ENCODE measurements around the gene ZDHHC9. TPM values are rescaled to one million over a fixed set of nuclear protein-coding genes. Genes with fewer than 3 reads are reported as not detected.
"Not testable (repeated sequence)": the region's sequence is repeated elsewhere in the genome, so short reads cannot be mapped to it uniquely, and the experiment has no call there.

ZDHHC9 gene
- polyA plus RNA-seq, 1 of the 3 experiments (the other 2 are of a cell fraction) = 8.1 TPM

- H3K79me2 ChIP-seq (ENCODE audit: insufficient read depth) = no peaks in the 10 kb centered on the region
- 20% methylated on average over 3 of the region's 3 CpGs for WGBS (ENCODE audit: low lambda C conversion rate)
Measured at GRCh38 chrX:129875669-129876068, 32.0 kb upstream of the ZDHHC9 start.

GRCh38 chrX:129872524-129872923 is 28.8 kb upstream of the ZDHHC9 start:
- Histone ChIP-seq H3K9me2 (no peaks in the 10 kb centered on the region), H3K27ac (ENCODE audit: low read depth in 2 of 2, low read length in 1 of 2) (no peak overlapping the region), H3F3A (replicated peaks; ENCODE audit: insufficient read depth) (no peaks in the 10 kb centered on the region), H3K4me3 (ENCODE audit: low read depth in 2 of 2, low read length in 1 of 2) (no peak overlapping the region), H2AFZ (ENCODE audit: low read depth) (no peak overlapping the region), H3K27me3 (ENCODE audit: insufficient read depth) (peaks cover 24% of the 10 kb centered on the region; the same call in 1 of the 2 replicates), H3K4me1 (ENCODE audit: control insufficient read depth in 1 of 2, insufficient read depth in 2 of 2, low read depth in 1 of 2, low read length in 1 of 2) (no peaks in the 10 kb centered on the region), H4K20me1 (ENCODE audit: insufficient read depth) (no peaks in the 10 kb centered on the region), H3K4me2 (no peak overlapping the region), H3K79me2 (ENCODE audit: insufficient read depth) (no peaks in the 10 kb centered on the region), H3K9ac (no peak overlapping the region), H3K36me3 (replicated peaks in 1 of 2; ENCODE audit: control insufficient read depth in 1 of 2, insufficient read depth in 2 of 2, low read length in 1 of 2) (no peaks in the 10 kb centered on the region), H3K9me3 (no peaks in the 10 kb centered on the region)
- POLR2A ChIA-PET = no interaction called here
- DNase-seq = no peak
- no peak for TF ChIP-seq RXRA (IDR thresholded peaks at IDR 0.05; ENCODE audit: borderline replicate concordance, low read depth)
- no peak for TF ChIP-seq TEAD4 (IDR thresholded peaks at IDR 0.05; ENCODE audit: borderline replicate concordance, insufficient read depth)
- no peak for TF ChIP-seq MXI1 (IDR thresholded peaks at IDR 0.05; ENCODE audit: low read depth, low read length)
- no peak for TF ChIP-seq RFX5 (IDR thresholded peaks at IDR 0.05; ENCODE audit: low read length)
- no peak for TF ChIP-seq RAD21 (IDR thresholded peaks at IDR 0.05; ENCODE audit: low read length)
- TF ChIP-seq JUND (IDR thresholded peaks at IDR 0.05) = no peak
- TF ChIP-seq TAF1 (IDR thresholded peaks at IDR 0.05; ENCODE audit: borderline replicate concordance, low read depth, low read length) = no peak
- TF ChIP-seq GATA2 (CRISPR knock-in tag; IDR thresholded peaks at IDR 0.05) = no peak
- TF ChIP-seq NRF1 (IDR thresholded peaks at IDR 0.05; ENCODE audit: low read depth, low read length) = no peak
- no peak for TF ChIP-seq USF2 (IDR thresholded peaks at IDR 0.05; ENCODE audit: borderline replicate concordance, low read depth, low read length)
- no peak for TF ChIP-seq RCOR1 (IDR thresholded peaks at IDR 0.05; ENCODE audit: low read length)
- TF ChIP-seq CHD2 (IDR thresholded peaks at IDR 0.05; ENCODE audit: low read length, partially characterized antibody) = no peak
- TF ChIP-seq NFIC (IDR thresholded peaks at IDR 0.05; ENCODE audit: borderline replicate concordance) = no peak
- no peak for TF ChIP-seq FOXJ3 (CRISPR knock-in tag; IDR thresholded peaks at IDR 0.05)
- TF ChIP-seq FOSL2 (IDR thresholded peaks at IDR 0.05; ENCODE audit: borderline replicate concordance, low read depth) = no peak
- no peak for TF ChIP-seq SMC3 (IDR thresholded peaks at IDR 0.05; ENCODE audit: low read depth, low read length)
- CTCF ChIA-PET = no interaction called here
- WGBS (ENCODE audit: low lambda C conversion rate) = 25% methylated on average over 2 of the region's 2 CpGs

More at GRCh38 chrX:129875669-129876068, 32.0 kb upstream of the ZDHHC9 start:
- Histone ChIP-seq H3K4me2 (no peak overlapping the region), H3K4me1 (ENCODE audit: control insufficient read depth in 1 of 2, insufficient read depth in 2 of 2, low read depth in 1 of 2, low read length in 1 of 2) (no peaks in the 10 kb centered on the region), H4K20me1 (ENCODE audit: insufficient read depth) (no peaks in the 10 kb centered on the region), H3K4me3 (ENCODE audit: low read depth in 2 of 2, low read length in 1 of 2) (no peak overlapping the region), H3K27me3 (ENCODE audit: insufficient read depth) (peaks cover 26% of the 10 kb centered on the region; the same call in 1 of the 2 replicates), H3F3A (replicated peaks; ENCODE audit: insufficient read depth) (no peaks in the 10 kb centered on the region), H2AFZ (ENCODE audit: low read depth) (no peak overlapping the region), H3K9me3 (no peaks in the 10 kb centered on the region), H3K36me3 (replicated peaks in 1 of 2; ENCODE audit: control insufficient read depth in 1 of 2, insufficient read depth in 2 of 2, low read length in 1 of 2) (no peaks in the 10 kb centered on the region), H3K27ac (ENCODE audit: low read depth in 2 of 2, low read length in 1 of 2) (no peak overlapping the region), H3K9ac (no peak overlapping the region), H3K9me2 (no peaks in the 10 kb centered on the region)
- no peak for DNase-seq
- no peak for TF ChIP-seq POLR2AphosphoS5 (IDR thresholded peaks at IDR 0.05; ENCODE audit: low read depth, low read length)
- 0 out of 2 replicates have a peak, but pooled peaks have one; percentile 12 for TF ChIP-seq FOSL2 (IDR thresholded peaks at IDR 0.05; ENCODE audit: borderline replicate concordance, low read depth)
- TF ChIP-seq GATA2 (CRISPR knock-in tag; IDR thresholded peaks at IDR 0.05) = no peak
- TF ChIP-seq RXRA (IDR thresholded peaks at IDR 0.05; ENCODE audit: borderline replicate concordance, low read depth) = no peak
- TF ChIP-seq EP300 (IDR thresholded peaks at IDR 0.05; ENCODE audit: borderline replicate concordance in 1 of 2, low read depth in 1 of 2, low read length in 1 of 2) = no peak
- ChIA-PET CTCF (interaction anchor here (0.9 kb wide), 1 partner anchor 50 kb away, joined by 3 read pairs; no protein-coding TSS in a partner anchor), POLR2A (no interaction called here)

- DNase-seq; H3K27ac ChIP-seq (ENCODE audit: low read depth in 2 of 2, low read length in 1 of 2); H3K4me1 ChIP-seq (ENCODE audit: control insufficient read depth in 1 of 2, insufficient read depth in 2 of 2, low read depth in 1 of 2, low read length in 1 of 2); H3K36me3 ChIP-seq (replicated peaks in 1 of 2; ENCODE audit: control insufficient read depth in 1 of 2, insufficient read depth in 2 of 2, low read length in 1 of 2); H3K9me2 ChIP-seq; H3K9ac ChIP-seq; H2AFZ ChIP-seq (ENCODE audit: low read depth); H3K4me3 ChIP-seq (ENCODE audit: low read depth in 2 of 2, low read length in 1 of 2); H4K20me1 ChIP-seq (ENCODE audit: insufficient read depth); H3K79me2 ChIP-seq (ENCODE audit: insufficient read depth); H3K4me2 ChIP-seq; H3F3A ChIP-seq (replicated peaks; ENCODE audit: insufficient read depth); H3K9me3 ChIP-seq; POLR2A ChIA-PET: not testable (repeated sequence)
- peaks cover 15% of the 10 kb centered on the region; the same call in 1 of the 2 replicates for H3K27me3 ChIP-seq (ENCODE audit: insufficient read depth)
- WGBS (ENCODE audit: low lambda C conversion rate) = 25% methylated on average over 3 of the region's 3 CpGs
- CTCF ChIA-PET = interaction anchor here (1.0 kb wide), 1 partner anchor 13 kb away, joined by 3 read pairs; no protein-coding TSS in a partner anchor
Measured at GRCh38 chrX:129866321-129866720, 22.6 kb upstream of the ZDHHC9 start.

GRCh38 chrX:129859134-129859533 is 15.4 kb upstream of the ZDHHC9 start:
- H3K79me2 ChIP-seq (ENCODE audit: insufficient read depth); H3K27ac ChIP-seq (ENCODE audit: low read depth in 2 of 2, low read length in 1 of 2); H3K9ac ChIP-seq; H3K9me3 ChIP-seq; POLR2A ChIA-PET; H3K36me3 ChIP-seq (replicated peaks in 1 of 2; ENCODE audit: control insufficient read depth in 1 of 2, insufficient read depth in 2 of 2, low read length in 1 of 2); H3K4me3 ChIP-seq (ENCODE audit: low read depth in 2 of 2, low read length in 1 of 2); H2AFZ ChIP-seq (ENCODE audit: low read depth); H3K27me3 ChIP-seq (ENCODE audit: insufficient read depth); H3K4me1 ChIP-seq (ENCODE audit: control insufficient read depth in 1 of 2, insufficient read depth in 2 of 2, low read depth in 1 of 2, low read length in 1 of 2); H3K9me2 ChIP-seq; H3K4me2 ChIP-seq; H3F3A ChIP-seq (replicated peaks; ENCODE audit: insufficient read depth); CTCF ChIA-PET; DNase-seq; H4K20me1 ChIP-seq (ENCODE audit: insufficient read depth): not testable (repeated sequence)
- WGBS (ENCODE audit: low lambda C conversion rate) = 20% methylated on average over 6 of the region's 6 CpGs
